Cardiac muscle cell (in vitro differentiated cells and primary cell): Measurements from ENCODE around the gene MTUS2. TPM values are rescaled to one million over a fixed set of nuclear protein-coding genes. Genes with fewer than 3 reads are reported as not detected.

Experiments used
- DNase-seq, 2 donors: peaks; one replicate each; pipeline versions ENCODE4 v3.0.0 to v3.0.0-alpha.2; 2010 to 2017; ENCODE audit warnings: low read depth in 1 of 2, low spot score in 1 of 2
- H3K27ac ChIP-seq: fragments of 200-600 bp; sonication (generic); 2 replicates; pipeline ENCODE4 v1.5.1; 2016
- H3K27me3 ChIP-seq: fragments of 200-600 bp; sonication (generic); 2 replicates; pipeline ENCODE4 v1.6.0; 2016; ENCODE audit warnings: control low read depth
- H3K36me3 ChIP-seq: fragments of 200-600 bp; sonication (generic); 2 replicates; pipeline ENCODE4 v1.5.1; 2016; ENCODE audit warnings: control low read depth
- H3K4me1 ChIP-seq: fragments of 200-600 bp; sonication (generic); 2 replicates; pipeline ENCODE4 v1.8.1; 2017; ENCODE audit warnings: low read depth, mild to moderate bottlenecking, mixed run types
- H3K4me3 ChIP-seq: fragments of 200-600 bp; sonication (generic); 2 replicates; pipeline ENCODE4 v1.5.1; 2016; ENCODE audit warnings: mild to moderate bottlenecking
- H3K9me3 ChIP-seq: fragments of 200-600 bp; sonication (generic); 2 replicates; pipeline ENCODE4 v1.5.1; 2017; ENCODE audit warnings: low read depth, mild to moderate bottlenecking, control low read depth
- CTCF ChIP-seq: IDR thresholded peaks from 2 replicates; pipeline ENCODE4 v1.5.1; 2012; ENCODE audit warnings: low read depth, mild to moderate bottlenecking, low read length
- polyA plus RNA-seq: library from polyadenylated mRNA; unstranded; fragments of >200 nt; fragmentation: Nextera tagmentation; extraction: Ambion mirVana; gene quantifications from 2 replicates; pipeline ENCODE4 v1.2.1, GENCODE V29; 2016
- total RNA-seq: library from RNA; depleted of rRNA; stranded (reverse); fragments of >200 nt; gene quantifications from 2 replicates; pipeline ENCODE4 v1.2.3, GENCODE V29; 2016

MTUS2 gene
- total and polyA plus RNA-seq, 2 experiments from 2014 or later, result 31.6 to 96.9 TPM

DNA sequence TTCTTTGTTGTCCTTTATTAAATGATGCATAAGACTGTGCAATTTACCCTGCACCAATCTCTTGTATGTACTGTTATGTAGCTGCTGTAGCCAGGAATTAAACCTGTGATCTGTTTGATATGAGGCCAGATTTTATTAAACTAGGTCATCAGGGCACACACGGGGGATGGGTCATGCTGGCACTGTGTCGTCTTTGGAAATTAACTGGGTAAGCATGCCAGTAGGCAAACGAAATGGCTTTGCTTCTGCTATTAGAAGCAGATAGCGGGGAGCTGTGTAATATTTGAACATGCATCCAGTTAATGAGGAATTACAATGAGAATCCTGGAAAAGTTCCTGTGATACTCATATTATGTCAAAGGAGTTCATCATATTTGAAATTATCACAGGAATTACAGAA, 23.5 kb downstream of the MTUS2 start:
- Histone ChIP-seq H3K36me3 (no peaks in the 10 kb centered on the region), H3K27me3 (no peaks in the 10 kb centered on the region), H3K27ac (no peak overlapping the region), H3K9me3 (no peaks in the 10 kb centered on the region), H3K4me3 (no peak overlapping the region), H3K4me1 (no peaks in the 10 kb centered on the region)
- DNase-seq, result no peak
- TF ChIP-seq CTCF, result no peak

DNA sequence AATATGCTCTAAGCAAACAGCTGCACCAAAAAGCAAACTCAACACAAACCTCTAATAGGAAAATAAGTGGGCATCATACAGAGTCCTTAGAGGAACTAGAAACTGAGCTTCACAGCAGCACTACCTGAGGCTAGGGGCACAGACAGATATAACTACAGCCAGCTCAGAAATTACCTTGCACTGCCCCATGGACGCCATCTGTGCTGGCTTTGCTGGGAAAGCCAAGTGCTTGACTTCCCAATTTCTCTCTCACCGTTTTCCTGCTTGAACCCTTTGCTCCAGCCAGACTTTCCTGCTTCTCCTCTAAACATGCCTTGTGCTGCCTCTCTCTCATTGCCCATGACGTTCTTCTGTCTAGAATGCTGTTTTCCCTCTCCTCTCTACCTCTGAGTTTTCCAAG, 29.3 kb downstream of the MTUS2 start:
- no peak overlapping the region for H3K27ac ChIP-seq
- H3K4me1 ChIP-seq, result no peaks in the 10 kb centered on the region
- no peak for DNase-seq
- H3K4me3 ChIP-seq, result no peak overlapping the region
- H3K9me3 ChIP-seq, result no peaks in the 10 kb centered on the region
- H3K36me3 ChIP-seq, result no peaks in the 10 kb centered on the region
- no peaks in the 10 kb centered on the region for H3K27me3 ChIP-seq
- no peak for TF ChIP-seq CTCF

DNA sequence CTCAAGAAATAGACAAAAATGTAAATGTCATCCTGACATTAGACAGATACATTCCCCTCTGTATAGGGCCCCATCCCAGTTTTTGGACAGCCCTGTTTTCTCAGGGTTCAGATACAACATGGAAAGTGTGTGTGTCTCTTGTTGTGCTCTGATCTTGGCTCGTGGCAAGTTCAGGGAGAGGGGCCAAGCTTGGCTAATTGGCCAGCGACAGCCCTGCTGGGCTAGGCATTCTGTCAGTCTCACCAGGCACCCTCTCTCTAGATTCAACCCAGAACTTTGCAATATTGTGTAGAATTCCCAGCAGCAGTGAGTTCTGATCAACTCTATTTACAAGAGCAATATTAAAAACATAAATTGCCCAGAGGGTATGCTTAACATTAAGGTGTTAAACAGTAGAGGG, 30.1 kb downstream of the MTUS2 start:
- no peak for TF ChIP-seq CTCF
- no peaks in the 10 kb centered on the region for H3K27me3 ChIP-seq
- no peak overlapping the region for H3K27ac ChIP-seq
- H3K36me3 ChIP-seq, result no peaks in the 10 kb centered on the region
- DNase-seq, result no peak
- H3K4me1 ChIP-seq, result no peaks in the 10 kb centered on the region
- H3K4me3 ChIP-seq, result no peak overlapping the region
- no peaks in the 10 kb centered on the region for H3K9me3 ChIP-seq

DNA sequence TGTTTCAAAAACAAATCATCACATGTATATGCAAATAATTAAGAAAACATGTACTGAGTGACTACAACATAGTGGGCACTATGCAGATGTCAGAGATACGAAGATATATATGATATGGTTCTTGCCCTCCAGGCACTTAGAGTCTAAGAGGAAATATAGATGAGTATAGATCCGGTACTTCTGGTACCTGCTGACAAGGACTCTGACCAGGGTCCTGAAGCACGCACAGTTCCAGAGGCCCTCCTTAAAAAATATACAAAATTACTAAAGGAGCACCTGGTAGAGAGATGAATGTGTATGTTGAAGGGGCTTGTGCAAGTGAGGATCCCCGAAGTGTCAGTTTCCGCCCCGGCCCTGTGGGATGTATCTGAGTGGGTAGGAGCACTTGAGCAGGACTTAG, 31.3 kb downstream of the MTUS2 start:
- H3K27me3 ChIP-seq, result no peaks in the 10 kb centered on the region
- H3K27ac ChIP-seq, result no peak overlapping the region
- no peaks in the 10 kb centered on the region for H3K9me3 ChIP-seq
- no peak for TF ChIP-seq CTCF
- no peaks in the 10 kb centered on the region for H3K36me3 ChIP-seq
- H3K4me3 ChIP-seq, result no peak overlapping the region
- H3K4me1 ChIP-seq, result no peaks in the 10 kb centered on the region
- DNase-seq, result no peak

DNA sequence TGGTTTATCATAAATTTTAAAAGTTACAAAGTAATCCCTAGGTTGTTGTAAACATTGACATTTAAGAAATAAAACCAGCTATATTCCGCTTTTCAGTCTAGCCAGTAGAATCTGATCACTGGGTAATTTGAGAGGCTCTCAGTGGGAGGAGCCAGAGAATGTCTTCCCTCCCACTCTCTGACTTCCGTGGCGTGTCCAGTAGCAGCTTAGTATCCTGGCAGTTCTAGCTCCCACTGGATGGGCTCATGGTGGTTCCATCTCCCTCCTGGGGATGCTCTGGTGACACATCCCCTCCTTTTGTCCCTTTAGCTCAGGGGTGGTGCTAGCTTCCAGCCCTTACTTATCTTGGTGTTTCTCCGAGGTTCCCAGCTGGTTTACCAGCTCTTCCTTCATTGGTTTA, 34.5 kb downstream of the MTUS2 start:
- Histone ChIP-seq H3K36me3 (no peaks in the 10 kb centered on the region), H3K9me3 (no peaks in the 10 kb centered on the region), H3K27me3 (no peaks in the 10 kb centered on the region), H3K27ac (no peak overlapping the region), H3K4me3 (no peak overlapping the region), H3K4me1 (no peaks in the 10 kb centered on the region)
- TF ChIP-seq CTCF, result no peak
- DNase-seq, result no peak

GRCh38 chr13:28856287-28856686, 36.1 kb downstream of the MTUS2 start:
- Histone ChIP-seq H3K27ac (no peak overlapping the region), H3K36me3 (no peaks in the 10 kb centered on the region), H3K4me1 (no peaks in the 10 kb centered on the region), H3K4me3 (no peak overlapping the region), H3K9me3 (no peaks in the 10 kb centered on the region), H3K27me3 (no peaks in the 10 kb centered on the region)
- no peak for TF ChIP-seq CTCF
- DNase-seq, result no peak
